ENCODE data around the gene GTF3C4.

Gene GTF3C4

GRCh38 chr9:132673355-132673754 is 3.1 kb downstream of the GTF3C4 start:
- Histone ChIP-seq H3K27ac (no peak overlapping the region), H3K27me3 (replicated peaks) (no peaks in the 10 kb centered on the region), H3K36me3 (replicated peaks) (peaks cover 5% of the 10 kb centered on the region), H3K4me3 (ENCODE audit: low read depth, low read length) (no peak overlapping the region)
- TF ChIP-seq CTCF (IDR thresholded peaks at IDR 0.05; ENCODE audit: low read depth, low read length, missing control alignments), result peak; percentile 47
- DNase-seq, result peak; percentile 57
- in situ Hi-C loops (cut with HindIII; ENCODE audit: low pct_ligation_motif_present, low sequenced_read_pairs), result no loop called here

DNA sequence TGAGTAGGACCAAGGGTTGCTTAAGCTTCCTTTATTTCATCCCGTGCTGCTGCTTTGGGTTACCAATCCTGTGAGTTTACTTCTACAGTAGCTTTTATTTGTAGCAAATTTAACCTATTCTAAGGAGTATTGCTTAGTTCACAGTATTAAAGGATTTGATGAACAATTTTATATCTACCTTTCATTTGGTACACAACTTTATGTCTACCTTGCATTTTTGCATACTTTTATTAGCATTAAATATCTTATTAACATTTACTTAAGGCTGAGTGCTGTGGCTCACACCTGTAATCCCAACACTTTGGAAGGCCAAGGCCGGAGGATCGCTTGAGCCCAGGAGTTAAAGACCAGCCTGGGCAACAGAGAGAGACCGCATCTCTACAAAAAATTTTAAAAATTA is 4.2 kb downstream of the GTF3C4 start:
- in situ Hi-C loops (cut with HindIII; ENCODE audit: low pct_ligation_motif_present, low sequenced_read_pairs), result no loop called here
- H3K4me3 ChIP-seq (ENCODE audit: low read depth, low read length), result no peak overlapping the region
- H3K36me3 ChIP-seq (replicated peaks), result peaks cover 17% of the 10 kb centered on the region
- no peaks in the 10 kb centered on the region for H3K27me3 ChIP-seq (replicated peaks)
- no peak overlapping the region for H3K27ac ChIP-seq
- no peak for DNase-seq
- no peak for TF ChIP-seq CTCF (IDR thresholded peaks at IDR 0.05; ENCODE audit: low read depth, low read length, missing control alignments)

GRCh38 chr9:132677976-132678375 is 7.7 kb downstream of the GTF3C4 start:
- H3K36me3 ChIP-seq (replicated peaks), result peaks cover 25% of the 10 kb centered on the region
- no peak overlapping the region for H3K27ac ChIP-seq
- no peak for TF ChIP-seq CTCF (IDR thresholded peaks at IDR 0.05; ENCODE audit: low read depth, low read length, missing control alignments)
- no peak overlapping the region for H3K4me3 ChIP-seq (ENCODE audit: low read depth, low read length)
- H3K27me3 ChIP-seq (replicated peaks), result no peaks in the 10 kb centered on the region
- in situ Hi-C loops (cut with HindIII; ENCODE audit: low pct_ligation_motif_present, low sequenced_read_pairs), result no loop called here
- DNase-seq, result no peak

- in situ Hi-C loops (cut with HindIII; ENCODE audit: low pct_ligation_motif_present, low sequenced_read_pairs), result no loop called here
- no peak for DNase-seq
- TF ChIP-seq CTCF (IDR thresholded peaks at IDR 0.05; ENCODE audit: low read depth, low read length, missing control alignments), result no peak
- H3K36me3 ChIP-seq (replicated peaks), result peaks cover 34% of the 10 kb centered on the region
- H3K27me3 ChIP-seq (replicated peaks), result no peaks in the 10 kb centered on the region
- no peak overlapping the region for H3K27ac ChIP-seq
- H3K4me3 ChIP-seq (ENCODE audit: low read depth, low read length), result no peak overlapping the region
Measured at GRCh38 chr9:132679946-132680625, 9.8 kb downstream of the GTF3C4 start.

DNA sequence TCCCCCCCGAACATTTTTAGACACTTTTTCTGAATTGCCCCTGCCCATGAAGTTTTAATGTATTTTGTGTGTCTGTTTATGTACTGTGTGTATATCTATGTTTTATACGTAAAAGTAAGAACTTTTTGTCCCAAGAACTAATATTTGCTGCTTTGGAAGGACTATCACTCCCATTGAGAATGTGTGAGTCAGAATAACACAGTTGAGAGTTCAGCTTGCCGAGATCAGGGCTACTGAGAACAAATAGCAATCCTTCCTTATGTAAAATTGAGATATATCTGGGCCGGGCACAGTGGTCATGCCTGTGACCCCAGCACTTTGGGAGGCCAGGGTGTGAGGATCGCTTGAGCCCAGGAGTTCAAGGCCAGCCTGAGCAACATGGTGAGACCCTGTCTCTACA is 11.3 kb downstream of the GTF3C4 start:
- no peak overlapping the region for H3K4me3 ChIP-seq (ENCODE audit: low read depth, low read length)
- no peak for TF ChIP-seq CTCF (IDR thresholded peaks at IDR 0.05; ENCODE audit: low read depth, low read length, missing control alignments)
- no peaks in the 10 kb centered on the region for H3K27me3 ChIP-seq (replicated peaks)
- peaks cover 43% of the 10 kb centered on the region for H3K36me3 ChIP-seq (replicated peaks)
- DNase-seq, result no peak
- in situ Hi-C loops (cut with HindIII; ENCODE audit: low pct_ligation_motif_present, low sequenced_read_pairs), result no loop called here
- no peak overlapping the region for H3K27ac ChIP-seq

- Histone ChIP-seq H3K4me3 (ENCODE audit: low read depth, low read length) (no peak overlapping the region), H3K36me3 (replicated peaks) (peaks cover 41% of the 10 kb centered on the region), H3K27ac (no peak overlapping the region), H3K27me3 (replicated peaks) (no peaks in the 10 kb centered on the region)
- DNase-seq, result no peak
- no peak for TF ChIP-seq CTCF (IDR thresholded peaks at IDR 0.05; ENCODE audit: low read depth, low read length, missing control alignments)
- in situ Hi-C loops (cut with HindIII; ENCODE audit: low pct_ligation_motif_present, low sequenced_read_pairs), result no loop called here
Measured at GRCh38 chr9:132683873-132684272, 13.6 kb downstream of the GTF3C4 start.

Measured in brain microvascular endothelial cell (primary cell).